ENCODE data around the gene ANKRD36C.
"Not testable (repeated sequence)": the region's sequence is repeated elsewhere in the genome, so short reads cannot be mapped to it uniquely, and the experiment has no call there.

The ANKRD36C gene

DNA sequence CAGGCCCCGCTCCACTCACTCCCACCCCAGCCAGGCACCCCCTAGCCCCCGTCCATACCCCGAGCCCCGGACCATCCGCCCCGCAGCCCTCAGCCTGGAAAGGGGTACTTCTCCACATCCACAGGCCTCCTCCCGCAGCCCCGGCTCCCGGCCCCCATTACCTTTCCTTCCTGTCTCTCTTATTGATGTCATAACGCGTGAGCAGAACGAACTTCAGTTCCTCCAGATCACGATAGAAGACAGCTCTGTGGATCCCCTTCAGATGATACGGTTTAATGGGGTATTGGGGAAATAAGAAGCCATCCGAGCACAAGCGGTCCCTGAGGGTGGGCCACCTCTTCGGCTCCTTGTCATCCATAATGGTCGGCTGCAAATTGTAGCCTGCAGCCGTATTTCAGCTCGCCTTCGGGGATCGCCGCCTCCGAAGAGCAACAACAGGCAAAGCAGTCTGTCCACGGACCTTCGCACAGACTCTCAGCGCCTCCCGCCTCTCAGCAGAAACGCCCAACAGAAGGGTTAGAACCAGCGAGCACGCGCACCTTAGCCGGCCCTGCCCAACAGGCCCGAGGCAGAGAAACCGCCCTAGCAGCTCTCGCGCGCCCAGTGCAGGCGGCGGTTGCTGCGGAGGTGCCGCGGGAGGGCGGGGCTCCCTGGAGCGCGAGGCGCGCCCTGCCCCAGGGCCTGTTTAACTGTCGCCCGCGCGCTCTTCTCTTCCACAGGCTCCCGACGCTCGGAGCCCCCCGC, at the start of gene ANKRD36C:
TSS of gene ANKRD36C (minus strand) at position 474 of the 744 bp plus-strand sequence. CDS start at position 358, 116 bp downstream.
- DNase-seq (ENCODE audit: low read depth in 2 of 3, low spot score in 2 of 3), result not testable (repeated sequence)

DNA sequence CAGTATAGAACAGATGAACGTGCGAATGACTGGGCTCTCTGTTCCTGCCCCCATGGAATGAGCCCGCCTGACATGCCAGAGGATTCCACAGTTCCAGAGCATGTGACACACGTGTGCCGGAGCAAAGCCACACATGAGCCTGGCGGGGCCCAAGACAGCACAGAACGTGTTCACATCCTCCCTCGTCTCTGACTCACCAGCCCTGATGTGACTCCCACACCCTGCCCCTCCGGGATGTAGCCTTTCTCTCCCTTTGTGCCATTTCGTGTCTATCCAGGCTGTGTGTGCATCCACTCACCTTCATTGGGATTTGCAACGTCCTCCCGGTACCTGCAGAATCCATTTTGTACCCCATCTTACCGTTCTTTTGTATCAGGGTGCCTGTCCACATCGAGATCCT, 43.9 kb upstream of the ANKRD36C start:
- not testable (repeated sequence) for DNase-seq (ENCODE audit: low read depth in 2 of 3, low spot score in 2 of 3)

DNA sequence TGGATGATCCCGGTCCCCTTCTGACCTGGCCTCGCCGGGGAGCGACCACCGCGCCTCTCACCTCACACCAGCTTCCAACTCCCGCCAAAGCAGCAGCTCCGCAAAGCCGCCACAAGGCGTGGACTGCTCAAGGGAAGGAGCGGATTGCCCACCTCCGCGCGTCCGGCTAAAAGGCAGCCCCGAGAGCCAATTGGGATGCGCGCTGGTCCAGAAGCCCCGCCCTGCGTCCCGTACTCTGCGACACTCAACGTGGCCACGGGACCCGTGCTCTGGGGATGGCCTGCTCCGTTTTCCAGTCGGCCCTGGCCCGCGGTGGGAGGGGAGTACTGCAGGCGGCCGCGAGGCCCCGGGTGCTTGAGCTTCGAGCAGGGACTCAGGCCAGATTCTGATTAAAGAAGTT, 43.2 kb upstream of the ANKRD36C start, which contains the start of gene GPAT2:
TSS of gene GPAT2 (minus strand) at position 125 of the 400 bp plus-strand sequence. CDS start 2,557 bp downstream, outside the sequence.
- not testable (repeated sequence) for DNase-seq (ENCODE audit: low read depth in 2 of 3, low spot score in 2 of 3)

DNA sequence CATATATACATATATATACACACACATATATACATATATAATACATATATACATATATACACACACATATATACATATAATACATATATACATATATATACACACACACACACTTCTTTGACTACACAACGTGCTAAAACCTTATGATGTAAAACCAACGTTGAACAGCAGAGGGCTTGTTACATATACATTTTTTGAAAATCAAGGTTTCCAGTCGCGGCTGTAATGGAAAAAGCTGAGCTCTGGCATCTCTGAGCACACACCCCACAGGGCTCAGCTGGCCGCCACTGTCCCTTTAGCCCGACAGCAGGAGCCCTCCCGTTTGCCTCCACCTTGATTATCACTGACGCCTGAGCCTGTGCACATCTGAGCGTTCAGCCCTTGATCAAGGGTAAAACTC, 42.4 kb upstream of the ANKRD36C start:
- DNase-seq (ENCODE audit: low read depth in 2 of 3, low spot score in 2 of 3), result not testable (repeated sequence)

DNA sequence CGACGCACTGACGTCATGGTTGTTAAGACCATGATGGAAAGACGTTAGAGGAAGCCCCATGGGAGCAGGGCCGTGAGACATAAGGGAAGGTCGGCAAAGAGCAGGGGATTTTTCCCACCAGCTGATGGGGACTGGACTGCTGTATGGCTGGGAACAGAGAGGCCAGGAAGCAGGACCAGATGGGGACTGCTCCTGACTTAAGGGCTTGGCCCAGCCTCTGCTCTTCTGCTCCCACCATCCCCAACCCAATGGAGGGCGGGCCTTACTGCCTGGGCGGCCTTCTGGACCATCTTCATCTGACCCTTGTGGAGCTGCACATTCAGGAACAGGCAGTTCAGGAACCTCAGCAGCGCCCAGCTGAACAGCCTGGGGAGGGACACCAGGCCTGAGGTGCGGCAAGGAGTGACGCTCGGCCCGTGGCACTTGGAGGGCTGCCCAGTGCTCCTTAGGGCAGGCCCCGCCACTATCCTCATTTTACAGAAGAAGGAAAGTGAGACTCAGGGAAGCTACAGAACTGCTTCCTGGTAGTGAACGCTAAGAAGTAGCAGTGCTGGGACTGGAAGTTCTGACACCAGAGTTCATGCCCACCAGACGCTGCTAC, 36.2 kb upstream of the ANKRD36C start:
- not testable (repeated sequence) for DNase-seq (ENCODE audit: low read depth in 2 of 3, low spot score in 2 of 3)

DNA sequence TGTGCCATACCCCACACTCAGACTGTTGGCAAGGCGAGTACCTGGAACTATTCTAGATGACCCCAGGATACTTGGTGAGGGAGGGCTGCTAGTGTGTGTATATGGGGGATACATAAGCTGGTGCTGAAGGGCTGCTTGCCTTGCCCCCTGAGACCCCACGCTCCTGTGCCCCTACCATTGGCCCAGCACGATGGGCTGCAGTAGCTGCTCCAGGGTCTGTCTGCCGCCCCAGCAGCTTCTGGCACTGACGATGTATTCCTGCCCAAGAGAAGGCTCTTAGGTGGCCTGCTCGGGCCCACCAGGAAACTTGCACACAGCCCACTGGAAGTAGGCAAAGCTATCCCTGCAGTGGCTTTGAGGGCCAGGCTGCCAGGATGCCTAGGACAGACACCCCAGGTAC, 34.1 kb upstream of the ANKRD36C start:
- DNase-seq (ENCODE audit: low read depth in 2 of 3, low spot score in 2 of 3), result not testable (repeated sequence)

DNA sequence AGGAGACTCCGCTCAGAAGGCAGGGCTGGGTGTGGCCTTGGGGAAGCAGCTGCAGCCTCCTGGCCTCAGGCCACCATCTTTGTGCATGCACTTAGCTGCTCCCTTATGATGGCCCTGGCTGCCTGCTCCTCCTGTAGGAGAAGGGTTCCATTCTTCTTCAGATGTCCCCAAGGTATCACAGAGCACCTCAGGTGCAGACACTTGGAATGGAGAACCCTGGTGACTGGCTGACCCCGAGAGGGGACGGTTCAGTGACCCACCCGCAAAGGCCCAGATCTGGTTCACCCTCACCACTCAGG, 33.5 kb upstream of the ANKRD36C start:
- DNase-seq (ENCODE audit: low read depth in 2 of 3, low spot score in 2 of 3), result no peak

DNA sequence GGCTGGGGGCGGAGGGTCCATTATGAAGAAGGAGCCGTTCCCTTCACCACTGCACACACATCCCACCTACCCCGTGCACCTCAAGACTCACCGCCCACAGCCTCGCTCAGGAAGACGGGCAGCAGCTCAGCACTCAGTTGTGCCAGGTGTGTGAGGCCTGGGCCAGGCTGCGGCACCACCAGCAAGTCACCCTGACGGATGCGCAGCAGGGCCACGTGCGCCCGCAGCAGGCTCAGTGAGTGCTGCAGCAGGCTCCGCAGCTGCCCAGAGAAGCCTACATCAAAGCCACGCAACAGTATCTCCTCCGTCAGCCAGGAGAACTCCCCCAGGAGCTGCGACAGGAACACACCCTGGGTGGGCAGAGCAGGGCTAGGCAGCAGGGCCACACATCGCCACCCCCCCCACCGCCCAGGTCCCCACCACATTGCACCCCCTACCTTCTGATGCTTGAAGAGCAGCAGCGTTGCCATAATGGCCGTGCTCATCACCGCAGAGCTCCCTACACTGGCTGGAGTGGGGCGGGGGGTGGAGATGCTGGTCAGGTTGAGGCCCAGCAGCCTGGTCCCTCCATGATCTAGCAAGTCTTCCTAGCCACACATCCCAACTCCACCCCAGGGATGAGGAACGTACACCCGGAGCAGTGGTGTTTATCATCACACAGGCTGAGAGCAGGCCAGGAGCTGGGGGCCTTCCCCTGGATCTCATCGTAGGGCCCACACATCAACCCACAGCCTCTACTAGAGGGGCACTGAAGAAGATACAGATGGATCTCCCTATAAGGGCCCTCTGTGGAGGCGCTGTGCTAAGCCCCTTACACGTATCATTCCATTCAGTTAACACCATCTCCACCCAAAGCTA, 32.9 kb upstream of the ANKRD36C start:
- DNase-seq (ENCODE audit: low read depth in 2 of 3, low spot score in 2 of 3), result no peak

DNA sequence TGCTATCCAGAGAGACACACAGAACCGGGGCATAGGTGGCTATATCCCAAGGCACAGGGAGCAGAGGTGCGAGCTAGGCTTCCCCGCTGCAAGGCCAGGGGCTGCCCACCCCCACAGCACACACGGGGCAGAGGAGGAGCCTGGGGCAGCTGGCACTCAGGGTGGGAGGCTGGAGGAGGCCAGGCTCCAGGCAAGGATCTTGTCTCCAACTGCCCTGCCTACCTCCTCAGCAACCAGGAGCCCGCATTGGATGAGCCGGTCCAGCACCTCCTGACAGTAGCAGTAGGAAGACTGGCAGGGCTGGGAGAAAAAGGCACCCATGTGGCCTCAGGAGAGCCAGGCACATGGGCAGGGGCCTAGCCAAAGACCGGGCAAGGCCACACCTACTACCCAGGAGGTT, 32.1 kb upstream of the ANKRD36C start:
- not testable (repeated sequence) for DNase-seq (ENCODE audit: low read depth in 2 of 3, low spot score in 2 of 3)

DNA sequence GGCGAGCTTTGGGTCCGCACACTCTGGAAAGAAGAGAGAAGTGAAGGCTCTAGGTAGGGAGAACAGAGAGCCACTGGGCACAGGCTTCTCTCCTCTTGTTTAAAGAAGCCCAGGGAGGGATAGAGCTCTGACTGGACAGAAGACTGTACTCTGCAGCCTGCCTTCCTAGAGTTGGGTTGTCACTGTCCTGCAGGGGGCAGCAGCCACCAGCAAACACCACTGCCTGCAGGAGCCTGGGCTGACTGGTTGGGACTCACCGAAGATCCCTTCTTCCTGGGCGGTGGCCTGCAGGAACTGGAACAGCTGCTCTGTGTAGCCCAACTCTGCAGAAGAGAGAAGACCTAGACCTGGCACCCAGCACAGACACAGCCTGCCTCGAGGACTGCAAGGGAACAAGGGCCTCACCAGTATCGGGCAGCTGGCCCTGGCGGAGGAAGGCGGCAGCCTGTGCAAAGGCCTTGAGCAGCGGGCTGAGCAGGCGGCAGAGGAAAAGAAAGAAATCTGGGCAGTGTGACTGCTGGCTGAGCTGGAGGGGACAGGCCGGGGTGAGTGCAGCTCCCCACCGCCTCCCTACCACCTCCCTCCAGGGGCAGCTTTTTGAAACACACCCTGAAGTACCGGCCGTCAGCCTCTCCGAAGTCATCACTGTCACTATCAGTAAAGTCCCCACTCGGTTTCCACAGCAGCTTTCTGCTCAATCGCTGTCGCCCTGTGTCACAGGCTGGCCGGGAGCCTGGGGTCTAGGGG, 31.2 kb upstream of the ANKRD36C start:
- DNase-seq (ENCODE audit: low read depth in 2 of 3, low spot score in 2 of 3), result peak in 2 of 3 experiments; percentile 22 to 37

DNA sequence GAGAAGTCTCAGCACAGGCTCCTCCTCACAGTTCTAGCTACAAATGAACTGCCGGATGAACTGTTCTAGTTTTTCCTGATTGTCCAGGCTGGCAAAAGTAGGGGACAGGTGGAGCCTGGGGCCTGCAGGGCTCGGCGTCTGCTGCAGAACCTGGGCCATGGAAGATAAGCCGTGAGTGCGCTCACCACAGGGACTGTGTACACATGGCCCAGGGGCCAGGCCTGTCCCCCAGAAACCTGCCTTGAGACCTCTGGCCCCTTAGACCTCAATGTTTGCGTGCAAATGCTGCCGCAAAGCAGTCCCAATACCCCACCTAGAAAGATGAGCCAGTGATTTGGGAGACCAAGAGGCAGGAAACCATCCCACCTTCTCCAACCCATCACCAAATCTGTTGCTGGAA, 30.5 kb upstream of the ANKRD36C start:
- DNase-seq (ENCODE audit: low read depth in 2 of 3, low spot score in 2 of 3), result not testable (repeated sequence)

DNA sequence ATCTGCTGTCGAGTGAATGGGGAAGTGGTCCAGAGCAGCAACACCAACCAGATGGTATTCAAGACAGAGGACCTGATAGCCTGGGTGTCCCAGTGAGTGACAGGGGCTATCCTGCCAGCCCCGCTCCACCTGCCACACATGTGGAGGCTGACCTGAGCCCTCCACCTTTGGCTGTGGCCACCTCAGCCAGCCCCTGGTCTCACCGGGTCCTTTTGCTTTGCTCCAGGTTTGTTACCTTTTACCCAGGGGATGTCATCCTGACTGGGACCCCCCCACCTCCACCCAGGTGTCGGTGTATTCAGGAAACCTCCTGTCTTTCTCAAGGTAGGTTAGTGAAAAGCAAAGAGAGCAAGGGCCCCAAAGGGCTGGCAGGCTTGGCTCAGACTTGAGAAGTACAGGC, 29.5 kb upstream of the ANKRD36C start:
- not testable (repeated sequence) for DNase-seq (ENCODE audit: low read depth in 2 of 3, low spot score in 2 of 3)

DNA sequence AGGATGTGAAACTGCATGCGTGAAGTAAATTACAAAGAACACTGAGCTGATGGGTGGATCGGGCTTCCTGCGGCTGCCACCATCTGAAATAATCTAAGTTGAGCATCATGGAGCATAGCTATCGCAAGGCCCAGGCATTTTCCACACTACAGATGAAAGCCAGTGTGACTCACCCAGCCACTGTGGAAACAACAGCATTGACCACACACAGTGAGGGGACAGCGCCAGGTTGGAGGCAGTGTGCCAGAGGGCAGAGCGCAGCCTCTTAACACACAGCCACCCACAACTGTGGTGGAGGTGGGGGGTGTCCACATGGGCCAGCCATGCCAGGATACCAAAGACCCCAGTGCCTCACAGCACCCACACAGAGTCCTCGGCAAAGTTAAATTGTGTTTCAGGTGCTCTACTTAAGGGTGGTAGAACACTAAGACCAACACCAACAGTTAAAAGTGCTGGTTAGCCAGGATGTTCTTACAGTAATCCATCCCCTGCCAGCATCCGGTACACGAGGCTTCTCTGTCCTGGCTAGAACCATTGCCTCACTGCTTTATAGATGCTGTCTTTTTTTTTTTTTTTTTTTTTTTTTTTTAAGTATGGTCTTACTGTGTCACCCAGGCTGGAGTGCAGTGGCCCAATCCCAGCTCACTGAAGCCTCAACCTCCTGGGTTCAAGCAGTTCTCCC, 28.4 kb upstream of the ANKRD36C start:
- DNase-seq (ENCODE audit: low read depth in 2 of 3, low spot score in 2 of 3), result not testable (repeated sequence)

DNA sequence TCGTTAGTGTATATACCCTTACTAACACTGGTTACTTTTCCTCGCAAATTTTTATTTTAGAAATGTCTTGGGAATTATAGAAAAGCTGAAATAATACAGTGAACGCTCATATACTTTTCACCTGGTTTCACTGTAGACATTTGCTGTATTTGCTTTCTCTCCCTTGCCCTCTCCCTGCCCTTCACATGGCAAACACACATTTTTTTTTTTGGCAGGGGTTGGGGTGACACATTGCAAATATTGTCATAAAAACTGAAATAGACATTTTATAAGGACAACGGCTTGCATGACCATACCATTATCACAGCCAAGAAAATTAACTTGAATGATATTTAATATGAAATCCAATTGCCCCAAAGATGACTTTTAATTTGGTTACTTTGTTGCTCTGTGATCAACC, 24.7 kb upstream of the ANKRD36C start:
- DNase-seq (ENCODE audit: low read depth in 2 of 3, low spot score in 2 of 3), result not testable (repeated sequence)

DNA sequence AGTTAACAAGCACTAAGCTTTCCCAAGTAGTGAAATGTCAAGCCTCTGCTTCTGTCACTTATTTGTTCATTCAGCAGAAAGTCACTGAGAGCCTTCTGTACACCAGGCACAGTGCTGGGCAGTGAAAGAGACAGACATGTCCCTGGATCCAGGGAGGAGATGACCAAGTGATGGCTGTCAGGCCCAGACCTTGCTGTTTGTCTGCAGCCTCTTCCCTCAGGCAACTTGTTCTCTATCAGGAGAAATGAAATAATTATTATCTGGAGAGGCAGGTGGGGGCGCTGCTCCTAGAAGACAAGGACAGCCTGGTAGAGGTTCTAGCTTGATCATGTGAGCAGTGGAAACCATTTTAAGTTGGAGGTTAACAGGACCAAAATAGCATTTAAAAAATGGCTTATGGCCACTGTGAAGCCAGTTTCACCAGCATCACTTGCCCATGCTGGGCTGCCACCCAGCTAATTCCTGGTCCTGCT, 21.2 kb upstream of the ANKRD36C start:
- not testable (repeated sequence) for DNase-seq (ENCODE audit: low read depth in 2 of 3, low spot score in 2 of 3)

DNA sequence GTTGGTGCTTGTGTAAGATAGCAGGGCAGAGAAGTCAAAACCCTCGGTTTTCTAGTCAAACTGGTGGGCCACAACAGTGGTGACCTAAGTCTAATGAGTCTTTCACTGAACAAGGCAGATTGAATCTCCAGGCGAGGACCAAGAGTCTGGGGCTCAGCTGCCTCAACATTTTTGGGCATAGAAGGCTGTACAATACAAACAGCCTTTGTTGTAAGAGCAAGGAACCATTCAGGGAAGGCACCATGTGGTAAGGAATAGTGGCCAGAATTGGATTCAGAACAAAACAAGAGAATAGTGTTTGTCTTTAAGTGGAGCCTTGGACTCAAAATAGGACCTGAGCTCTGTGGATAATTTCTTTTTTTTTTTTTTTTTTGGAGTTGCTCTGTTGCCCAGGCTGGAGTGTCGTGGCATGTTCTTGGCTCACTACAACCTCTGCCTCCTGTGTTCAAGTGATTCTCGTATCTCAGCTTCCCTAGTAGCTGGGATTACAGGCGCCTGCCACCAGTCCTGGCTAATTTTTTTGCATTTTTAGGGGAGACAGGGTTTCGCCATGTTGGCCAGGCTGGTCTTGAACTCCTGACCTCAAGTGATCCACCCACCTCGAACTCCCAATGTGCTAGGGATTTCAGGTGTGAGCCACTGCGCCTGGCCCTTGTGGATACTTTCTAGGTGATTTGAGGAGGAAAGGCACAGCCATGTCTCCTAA, 20.6 kb upstream of the ANKRD36C start:
- DNase-seq (ENCODE audit: low read depth in 2 of 3, low spot score in 2 of 3), result not testable (repeated sequence)

DNA sequence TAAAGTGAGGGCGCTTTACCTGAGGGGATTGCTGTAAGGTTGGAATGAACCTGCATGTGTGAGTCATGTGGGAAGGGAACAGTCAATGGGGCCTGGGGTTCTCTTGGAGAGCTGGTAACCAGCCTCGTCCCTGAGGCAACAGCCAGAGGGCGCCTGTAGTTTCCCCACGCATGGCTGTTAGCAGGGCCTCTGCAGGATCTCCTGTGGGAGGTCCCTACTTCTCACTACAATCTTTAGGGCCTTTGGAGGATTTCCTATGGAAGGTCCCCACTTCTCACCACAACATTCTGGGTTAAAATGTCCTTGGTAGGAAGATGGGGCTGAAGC, 19.5 kb upstream of the ANKRD36C start:
- DNase-seq (ENCODE audit: low read depth in 2 of 3, low spot score in 2 of 3), result not testable (repeated sequence)

DNA sequence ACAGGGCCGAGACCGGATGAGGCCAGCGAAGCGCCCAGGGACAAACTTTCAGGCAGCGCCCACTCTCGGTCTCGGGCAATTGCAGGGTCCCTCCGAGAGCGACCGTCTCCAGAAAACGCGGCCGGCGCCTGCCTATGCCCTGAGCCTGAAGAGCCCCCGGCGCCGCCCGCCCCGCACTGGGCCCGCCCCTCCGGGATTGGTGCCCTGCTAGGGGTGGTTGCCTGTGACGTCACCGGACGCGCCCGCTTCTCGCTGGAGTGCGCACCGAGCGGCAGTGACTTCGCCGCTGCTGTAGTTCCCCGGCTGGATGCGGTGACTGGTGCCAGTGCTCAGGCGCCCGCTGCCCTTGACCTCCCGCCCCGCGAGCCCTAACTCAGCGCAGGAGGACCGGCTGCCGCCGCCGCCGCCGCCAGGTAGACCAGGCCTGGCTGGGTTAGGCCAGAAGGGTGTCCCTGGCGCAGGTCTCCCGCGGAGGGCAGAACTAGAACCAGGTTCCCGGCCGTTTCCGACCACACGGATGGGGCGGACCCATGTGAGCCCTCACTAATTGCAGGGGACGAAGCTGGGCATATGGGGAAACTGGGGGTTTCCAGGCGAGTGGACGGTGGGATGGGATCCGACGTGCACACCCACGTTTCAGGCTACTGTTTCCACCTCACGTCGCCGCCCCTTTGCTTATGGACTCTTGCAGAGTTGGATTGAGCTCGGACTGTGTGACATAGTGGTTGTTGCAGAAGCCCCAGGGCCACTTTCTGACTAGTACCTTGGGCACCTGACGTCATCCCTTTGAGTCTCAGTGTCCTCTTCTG, 18.9 kb upstream of the ANKRD36C start:
- peak; percentile 91 to 95 (median 95) for DNase-seq (ENCODE audit: low read depth in 2 of 3, low spot score in 2 of 3)

DNA sequence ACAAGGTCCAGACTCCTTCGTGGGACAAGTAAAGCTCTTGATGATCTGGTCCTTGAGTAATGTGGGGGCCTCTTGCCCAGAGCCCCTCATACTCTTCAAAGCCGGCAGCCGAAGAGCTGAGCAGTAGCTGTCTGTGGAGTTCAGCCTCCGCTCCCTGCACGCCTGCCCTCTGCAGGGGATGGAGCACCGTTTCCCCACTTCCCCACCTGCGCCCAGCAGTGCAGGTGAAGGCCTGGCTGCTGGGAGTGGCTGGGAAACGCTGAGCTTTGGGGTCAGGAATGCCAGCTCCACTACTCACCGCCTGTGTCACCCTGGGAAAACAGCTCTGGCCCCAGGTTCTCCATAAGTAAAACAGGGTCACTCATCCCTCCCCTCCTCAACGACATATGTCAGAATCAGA, 18.2 kb upstream of the ANKRD36C start:
- DNase-seq (ENCODE audit: low read depth in 2 of 3, low spot score in 2 of 3), result not testable (repeated sequence)

Data from activated CD8-positive, alpha-beta memory T cell treated with anti-CD3 and anti-CD28 coated beads for 48 hours (primary cell).